Endothelial cell of umbilical vein (primary cell): ENCODE data around the gene TMIGD3. TPM values are rescaled to one million over a fixed set of nuclear protein-coding genes. Genes with fewer than 3 reads are reported as not detected.

Source experiments
- BruUV-seq: library from RNA; stranded (reverse); fragments of 400-500 nt; replicated peaks from 2 replicates; lab custom pipeline; 2021; lab: Mats Ljungman, UMichigan
- CTCF ChIA-PET: fragments of 300-600, 350-600 bp; sonication (Branson Sonifier 250); formaldehyde crosslinking; loops from one replicate; lab custom pipeline; 2021; ENCODE audit warnings: antibody characterized with exemption, inconsistent platforms; lab: Charles Lee
- POLR2A ChIA-PET: fragments of 300-600, 350-600 bp; sonication (Branson Sonifier 250); formaldehyde crosslinking; loops from one replicate; lab custom pipeline; 2021; ENCODE audit warnings: antibody characterized with exemption, inconsistent platforms; lab: Charles Lee
- DNase-seq: peaks from one replicate; pipeline ENCODE4 v3.0.0-alpha.2; 2011; ENCODE audit warnings: low read depth, low spot score
- FAIRE-seq: peaks from 2 replicates; lab custom pipeline; 2011; peaks lifted over from hg19 to GRCh38; lab: Jason Lieb, UNC
- H2AFZ ChIP-seq: 2 replicates; pipeline ENCODE4 v1.6.0; 2012; ENCODE audit warnings: low read depth, low read length, control low read depth, inconsistent platforms
- H3K27ac ChIP-seq: 2 replicates; pipeline ENCODE4 v1.5.1; 2011; ENCODE audit warnings: low read depth, mild to moderate bottlenecking, control low read depth, low read length, moderate library complexity; ENCODE audit not compliant: insufficient read depth
- H3K27me3 ChIP-seq, 2 experiments: 2 replicates each; pipeline versions ENCODE4 v1.6.0 to v1.6.1; 2011; ENCODE audit warnings: low read length in 2 of 2, mixed read lengths in 1 of 2; ENCODE audit not compliant: control insufficient read depth in 2 of 2, insufficient read depth in 2 of 2
- H3K36me3 ChIP-seq, 2 experiments: 2 replicates in 1 of 2; 3 replicates in 1 of 2; pipeline ENCODE4 v1.5.1; 2011; ENCODE audit warnings: low read length in 2 of 2, mild to moderate bottlenecking in 1 of 2, moderate library complexity in 1 of 2; ENCODE audit not compliant: control insufficient read depth in 2 of 2, insufficient read depth in 2 of 2; ENCODE audit errors: extremely low read depth in 1 of 2
- H3K4me1 ChIP-seq: 3 replicates; pipeline ENCODE4 v1.5.1; 2011; ENCODE audit warnings: mild to moderate bottlenecking, low read length; ENCODE audit not compliant: control insufficient read depth, insufficient read depth; ENCODE audit errors: extremely low read depth
- H3K4me2 ChIP-seq: 2 replicates; pipeline ENCODE4 v1.6.1; 2011; ENCODE audit warnings: low read length, control low read depth, mixed read lengths; ENCODE audit not compliant: insufficient read depth
- H3K4me3 ChIP-seq, 3 experiments: fragments of 200-600 bp in 1 of 3; sonication (generic), shearing (Covaris generic) in 1 of 3; replicated peaks in 1 of 3; 2 replicates each; pipeline ENCODE4 v1.5.1; 2011 to 2016; ENCODE audit warnings: control low read depth in 3 of 3, low read length in 3 of 3, mild to moderate bottlenecking in 2 of 3, inconsistent platforms in 1 of 3, low read depth in 1 of 3, moderate library complexity in 1 of 3; ENCODE audit not compliant: insufficient read depth in 1 of 3
- H3K79me2 ChIP-seq: 2 replicates; pipeline ENCODE4 v1.6.0; 2012; ENCODE audit warnings: low read length, inconsistent platforms; ENCODE audit not compliant: control insufficient read depth, insufficient read depth
- H3K9ac ChIP-seq: replicated peaks from 2 replicates; pipeline ENCODE3; 2011; ENCODE audit warnings: low read length, control low read depth; ENCODE audit not compliant: insufficient read depth; ENCODE audit errors: extremely low read depth
- H3K9me1 ChIP-seq: replicated peaks from 3 replicates; pipeline ENCODE4 v1.6.0; 2011; ENCODE audit warnings: mild to moderate bottlenecking, low read length; ENCODE audit not compliant: control insufficient read depth, insufficient read depth; ENCODE audit errors: extremely low read depth
- H3K9me3 ChIP-seq: replicated peaks from 2 replicates; pipeline ENCODE4 v1.5.1; 2012; ENCODE audit warnings: low read length, inconsistent platforms; ENCODE audit not compliant: control insufficient read depth, insufficient read depth
- H4K20me1 ChIP-seq: replicated peaks from 2 replicates; pipeline ENCODE3; 2011; ENCODE audit warnings: mild to moderate bottlenecking, low read length; ENCODE audit not compliant: control insufficient read depth, insufficient read depth; ENCODE audit errors: extremely low read depth
- CTCF ChIP-seq, 2 donors: IDR thresholded peaks; 1 replicate in 1 of 2; 2 replicates in 1 of 2; pipeline ENCODE4 v1.5.1; 2011; ENCODE audit warnings: low read length in 2 of 2, mild to moderate bottlenecking in 2 of 2, moderate library complexity in 2 of 2, control low read depth in 1 of 2, inconsistent platforms in 1 of 2, low read depth in 1 of 2; ENCODE audit not compliant: insufficient read depth in 1 of 2; ENCODE audit errors: extremely low read depth in 1 of 2
- EZH2 ChIP-seq: IDR thresholded peaks from 2 replicates; pipeline ENCODE4 v1.6.1; 2012; ENCODE audit warnings: borderline replicate concordance, low read depth, mild to moderate bottlenecking, moderate library complexity, low read length, inconsistent platforms; ENCODE audit not compliant: severe bottlenecking
- FOS ChIP-seq: IDR thresholded peaks from 2 replicates; pipeline ENCODE4 v1.6.1; 2011; ENCODE audit warnings: mild to moderate bottlenecking, low read length, moderate library complexity, borderline replicate concordance; ENCODE audit not compliant: insufficient read depth
- GATA2 ChIP-seq: IDR thresholded peaks from 2 replicates; pipeline ENCODE4 v1.7.0; 2011; ENCODE audit warnings: low read depth, mild to moderate bottlenecking, moderate library complexity, mixed read lengths, low read length; ENCODE audit not compliant: insufficient read length, insufficient read depth
- JUN ChIP-seq: IDR thresholded peaks from 2 replicates; pipeline ENCODE4 v1.6.1; 2011; ENCODE audit warnings: borderline replicate concordance, low read depth; ENCODE audit not compliant: insufficient read length, insufficient read depth
- MAX ChIP-seq: IDR thresholded peaks from 2 replicates; pipeline ENCODE4 v1.6.1; 2011; ENCODE audit not compliant: insufficient read depth, insufficient read length
- MYC ChIP-seq: IDR thresholded peaks from one replicate; pipeline ENCODE4 v1.6.1; 2011; ENCODE audit warnings: mild to moderate bottlenecking, low read depth, low read length
- POLR2A ChIP-seq: IDR thresholded peaks from 2 replicates; pipeline ENCODE4 v1.6.1; 2012; ENCODE audit warnings: low read depth, mild to moderate bottlenecking, control low read depth, low read length
- POLR2AphosphoS5 ChIP-seq: IDR thresholded peaks from 2 replicates; pipeline ENCODE4 v1.6.1; 2012; ENCODE audit warnings: low read depth, mild to moderate bottlenecking, control low read depth, low read length, moderate library complexity; ENCODE audit not compliant: insufficient read depth
- dilution Hi-C: fragments of 300-500 bp; cut with MboI; formaldehyde crosslinking; loops from one replicate; pipeline ENCODE4 v1.15.0; 2019; ENCODE audit warnings: low sequenced_read_pairs; ENCODE audit not compliant: extremely low pct_ligation_motif_present
- intact Hi-C: fragments of 100-400 bp; cut with micrococcal nuclease; formaldehyde crosslinking; loops from one replicate; pipeline ENCODE4 v1.10.0; 2022
- polyA plus RNA-seq, 4 experiments: library from polyadenylated mRNA; depleted of rRNA in 3 of 4; stranded (reverse) in 3 of 4; unstranded in 1 of 4; fragments of >200 nt; gene quantifications; 2 replicates each; pipeline versions ENCODE4 v1.2.1 to v1.2.3, GENCODE V29; 2011 to 2012; ENCODE audit warnings: missing spikeins in 1 of 4
- total RNA-seq: library from RNA; stranded (reverse); gene quantifications from 2 replicates; pipeline ENCODE4 v1.2.3, GENCODE V29; 2021

TMIGD3 gene
- total and polyA plus RNA-seq, 2 donors (not counting 3 experiments of a cell fraction or from before 2014, with no cell fraction given), result 0.07 to 0.49 TPM

GRCh38 chr1:111475701-111476100 lies 27.7 kb downstream of the TMIGD3 start:
- POLR2A ChIA-PET, result no interaction called here
- no peak overlapping the region for H3K4me3 ChIP-seq
- H3K9me1 ChIP-seq, result no peaks in the 10 kb centered on the region
- FAIRE-seq, result no peak
- no peak for DNase-seq
- H3K9me3 ChIP-seq, result no peaks in the 10 kb centered on the region
- BruUV-seq, result no TSS peak
- no peaks in the 10 kb centered on the region for H4K20me1 ChIP-seq
- H3K79me2 ChIP-seq, result no peaks in the 10 kb centered on the region
- dilution Hi-C loops, result no loop called here
- no peaks in the 10 kb centered on the region for H3K36me3 ChIP-seq
- no peak overlapping the region for H2AFZ ChIP-seq
- TF ChIP-seq MYC (no peak), POLR2A (no peak), CTCF (IDR thresholded peaks at IDR 0.05; ENCODE audit: extremely low read depth in 1 of 2, insufficient read depth in 1 of 2, low read depth in 1 of 2, low read length in 2 of 2) (no peak), MAX (no peak), GATA2 (no peak), EZH2 (no peak), JUN (no peak), POLR2AphosphoS5 (no peak), FOS (no peak)
- H3K4me1 ChIP-seq, result peaks cover 13% of the 10 kb centered on the region
- intact Hi-C loops, result no loop called here
- H3K9ac ChIP-seq, result no peak overlapping the region
- H3K27me3 ChIP-seq, result no peaks in the 10 kb centered on the region
- no peak overlapping the region for H3K27ac ChIP-seq
- H3K4me2 ChIP-seq, result no peak overlapping the region
- CTCF ChIA-PET, result interaction anchor here (4.1 kb wide), 1 partner anchor 32 kb away, joined by 15 read pairs; no protein-coding TSS in a partner anchor
